Right lobe of liver (tissue), 6 donors: ENCODE results near the gene RASSF8. TPM values are rescaled to one million over a fixed set of nuclear protein-coding genes. Genes with fewer than 3 reads are reported as not detected.

Source experiments
- ATAC-seq, 4 donors: fragments of 200-7000 bp; cut with Tn5 transposase; one replicate each; pipeline ENCODE4 v1.9.1; 2020; ENCODE audit warnings: mild to moderate bottlenecking in 4 of 4, moderate library complexity in 4 of 4
- DNase-seq, 3 donors: peaks; one replicate each; pipeline ENCODE4 v3.0.0-alpha.2; 2020
- H3K27ac ChIP-seq, 3 donors: fragments of 200-600 bp; one replicate each; pipeline ENCODE4 v1.8.0; 2022
- H3K27me3 ChIP-seq, 2 donors: fragments of 200-600 bp; one replicate each; pipeline ENCODE4 v1.8.0; 2022
- H3K36me3 ChIP-seq, 4 donors: fragments of 200-600 bp; sonication (generic) in 1 of 4; one replicate each; pipeline versions ENCODE4 v1.5.1 to v1.8.0; 2017 to 2022; ENCODE audit warnings: control low read depth in 1 of 4
- H3K4me1 ChIP-seq, 4 donors: fragments of 200-600 bp; sonication (generic) in 1 of 4; one replicate each; pipeline versions ENCODE4 v1.5.1 to v1.8.0; 2017 to 2022; ENCODE audit warnings: control low read depth in 1 of 4
- H3K4me3 ChIP-seq, 3 donors: fragments of 200-600 bp; one replicate each; pipeline ENCODE4 v1.8.0; 2022
- H3K9me3 ChIP-seq, 4 donors: fragments of 200-600 bp; sonication (generic) in 1 of 4; one replicate each; pipeline versions ENCODE4 v1.5.1 to v1.8.0; 2017 to 2022; ENCODE audit warnings: control low read depth in 1 of 4
- CTCF ChIP-seq, 4 donors: fragments of 200-600 bp in 3 of 4; fragments of 450-650 bp in 1 of 4; IDR thresholded peaks; one replicate each; pipeline versions ENCODE4 v1.5.1 to v1.8.0; 2016 to 2022; ENCODE audit warnings: antibody characterized with exemption in 4 of 4, mild to moderate bottlenecking in 2 of 4
- POLR2A ChIP-seq: fragments of 450-650 bp; IDR thresholded peaks from one replicate; pipeline ENCODE4 v1.6.1; 2017; ENCODE audit warnings: antibody characterized with exemption, mild to moderate bottlenecking
- WGBS: methylation state at CpG from one replicate; pipeline ENCODE4 v1.1.6; 2018; ENCODE audit warnings: low coverage, low lambda C conversion rate; ENCODE audit not compliant: insufficient coverage; ENCODE audit errors: missing lambda C conversion rate; 5-methylcytosine and 5-hydroxymethylcytosine counted together
- intact Hi-C, 2 donors: fragments of 100-400 bp; cut with DNase I; formaldehyde crosslinking; loops; one replicate each; pipeline versions ENCODE4 v1.11.2 to v1.14.1; 2022
- total RNA-seq, 6 experiments: library from RNA; depleted of rRNA in 2 of 6; stranded (reverse); fragments of >200 nt in 2 of 6; fragmentation: NEBNext Ultra II Directional in 3 of 6; extraction: Animal tissue kit (Norgen Biotek cat#: 25700) in 3 of 6; gene quantifications; one replicate each; pipeline versions ENCODE4 v1.1.0 to v1.2.4, GENCODE V29; 2016 to 2023
- donor health status: DM: no; HTN: yes; CAD: no.
- donor health status: DM: no; HTN: no; CAD: no.
- donor health status: DM: no; HTN: no; CAD: no.
- donor health status: DM: no; HTN: yes; CAD: no.
- donor health status: DM: no; HTN: yes; CAD: no.

The RASSF8 gene
- total RNA-seq, 6 experiments from 2014 or later, result 3.9 to 12.4 (median 7.3) TPM

- TF ChIP-seq POLR2A (no peak), CTCF (IDR thresholded peaks at IDR 0.05) (no peak)
- WGBS, result 79% methylated on average over 9 of the region's 9 CpGs
- ATAC-seq (no peak), DNase-seq (no peak)
- Histone ChIP-seq H3K4me1 (no peaks in the 10 kb centered on the region), H3K4me3 (no peak overlapping the region), H3K27me3 (no peaks in the 10 kb centered on the region), H3K9me3 (no peaks in the 10 kb centered on the region), H3K27ac (no peak overlapping the region), H3K36me3 (no peaks in the 10 kb centered on the region)
- intact Hi-C loops, result no loop called here
Measured at GRCh38 chr12:25935355-25936144, 22.9 kb upstream of the RASSF8 start.

- Histone ChIP-seq H3K27me3 (no peaks in the 10 kb centered on the region), H3K4me1 (no peaks in the 10 kb centered on the region), H3K9me3 (no peaks in the 10 kb centered on the region), H3K4me3 (no peak overlapping the region), H3K27ac (no peak overlapping the region), H3K36me3 (no peaks in the 10 kb centered on the region)
- intact Hi-C loops, result no loop called here
- no peak for TF ChIP-seq POLR2A
- no peak for TF ChIP-seq CTCF (IDR thresholded peaks at IDR 0.05)
- ATAC-seq (no peak), DNase-seq (no peak)
Measured at GRCh38 chr12:25937096-25937495, 21.4 kb upstream of the RASSF8 start.

GRCh38 chr12:25938581-25938980 is 19.9 kb upstream of the RASSF8 start:
- 33% methylated on average over 1 of the region's 1 CpG for WGBS
- Histone ChIP-seq H3K36me3 (no peaks in the 10 kb centered on the region), H3K4me1 (no peaks in the 10 kb centered on the region), H3K9me3 (no peaks in the 10 kb centered on the region), H3K4me3 (no peak overlapping the region), H3K27ac (no peak overlapping the region), H3K27me3 (no peaks in the 10 kb centered on the region)
- DNase-seq, result no peak
- intact Hi-C loops, result no loop called here
- ATAC-seq, result no peak
- TF ChIP-seq CTCF (IDR thresholded peaks at IDR 0.05) (no peak), POLR2A (no peak)

GRCh38 chr12:25939606-25940005 is 18.9 kb upstream of the RASSF8 start:
- no peaks in the 10 kb centered on the region for H3K9me3 ChIP-seq
- H3K4me1 ChIP-seq, result no peaks in the 10 kb centered on the region
- intact Hi-C loops, result no loop called here
- H3K36me3 ChIP-seq, result no peaks in the 10 kb centered on the region
- DNase-seq (no peak), ATAC-seq (peak in 3 of 4 donors; percentile 24 to 64 (median 39))
- H3K27me3 ChIP-seq, result no peaks in the 10 kb centered on the region
- TF ChIP-seq POLR2A (no peak), CTCF (IDR thresholded peaks at IDR 0.05) (no peak)
- WGBS, result 63% methylated on average over 2 of the region's 2 CpGs
- H3K4me3 ChIP-seq, result no peak overlapping the region
- no peak overlapping the region for H3K27ac ChIP-seq
